RWPE2 (cell line): ENCODE results near the gene OR6Y1.

Source experiments
- ATAC-seq: fragments of 200-7000 bp; cut with Tn5 transposase; 3 replicates; pipeline ENCODE4 v1.9.1; 2021; ENCODE audit warnings: low read depth
- DNase-seq: peaks from one replicate; pipeline ENCODE4 v3.0.0-alpha.2; 2020; ENCODE audit warnings: low spot score
- H3K27ac ChIP-seq: fragments of 450-650 bp; 2 replicates; pipeline ENCODE4 v1.5.1; 2017; ENCODE audit warnings: mild to moderate bottlenecking; ENCODE audit not compliant: poor library complexity, severe bottlenecking
- H3K27me3 ChIP-seq: fragments of 250-450 bp; sonication (Bioruptor Pico); 2 replicates; pipeline ENCODE4 v1.5.1; 2021; ENCODE audit warnings: mild to moderate bottlenecking, moderate library complexity; ENCODE audit not compliant: insufficient read depth, poor library complexity, severe bottlenecking
- H3K36me3 ChIP-seq: fragments of 250-450 bp; sonication (Bioruptor Pico); 2 replicates; pipeline ENCODE4 v1.5.1; 2020; ENCODE audit warnings: low read depth, mild to moderate bottlenecking, moderate library complexity
- H3K4me1 ChIP-seq: fragments of 250-450 bp; sonication (Bioruptor Pico); 2 replicates; pipeline ENCODE4 v1.5.1; 2021; ENCODE audit warnings: mild to moderate bottlenecking, moderate library complexity; ENCODE audit not compliant: insufficient read depth, poor library complexity, severe bottlenecking
- H3K4me3 ChIP-seq: fragments of 250-450 bp; sonication (Bioruptor Pico); 2 replicates; pipeline ENCODE4 v1.5.1; 2021; ENCODE audit warnings: mild to moderate bottlenecking, moderate library complexity; ENCODE audit not compliant: severe bottlenecking
- H3K9me3 ChIP-seq: fragments of 250-450 bp; sonication (Bioruptor Pico); 2 replicates; pipeline ENCODE4 v1.5.1; 2021; ENCODE audit warnings: mild to moderate bottlenecking, moderate library complexity; ENCODE audit not compliant: severe bottlenecking
- CTCF ChIP-seq: fragments of 450-650 bp; IDR thresholded peaks from one replicate; pipeline ENCODE4 v1.5.1; 2017; ENCODE audit warnings: mild to moderate bottlenecking, moderate library complexity; ENCODE audit not compliant: poor library complexity, severe bottlenecking

Gene OR6Y1

GRCh38 chr1:158516966-158517365, 37.2 kb downstream of the OR6Y1 start:
- no peaks in the 10 kb centered on the region for H3K9me3 ChIP-seq
- H3K36me3 ChIP-seq, result no peaks in the 10 kb centered on the region
- no peak overlapping the region for H3K4me3 ChIP-seq
- ATAC-seq, result no peak
- H3K4me1 ChIP-seq, result no peaks in the 10 kb centered on the region
- DNase-seq, result no peak
- no peak overlapping the region for H3K27ac ChIP-seq
- TF ChIP-seq CTCF, result no peak
- peaks cover 9% of the 10 kb centered on the region for H3K27me3 ChIP-seq

GRCh38 chr1:158509471-158510156, 44.6 kb downstream of the OR6Y1 start:
- ATAC-seq (no peak), DNase-seq (no peak)
- no peaks in the 10 kb centered on the region for H3K36me3 ChIP-seq
- no peaks in the 10 kb centered on the region for H3K4me1 ChIP-seq
- H3K27ac ChIP-seq, result no peak overlapping the region
- H3K9me3 ChIP-seq, result no peaks in the 10 kb centered on the region
- H3K4me3 ChIP-seq, result no peak overlapping the region
- no peak for TF ChIP-seq CTCF
- H3K27me3 ChIP-seq, result no peaks in the 10 kb centered on the region

GRCh38 chr1:158507511-158507910, 46.7 kb downstream of the OR6Y1 start:
- H3K27ac ChIP-seq, result no peak overlapping the region
- H3K27me3 ChIP-seq, result no peaks in the 10 kb centered on the region
- no peaks in the 10 kb centered on the region for H3K4me1 ChIP-seq
- no peak for ATAC-seq
- TF ChIP-seq CTCF, result no peak
- no peaks in the 10 kb centered on the region for H3K9me3 ChIP-seq
- no peaks in the 10 kb centered on the region for H3K36me3 ChIP-seq
- DNase-seq, result no peak
- no peak overlapping the region for H3K4me3 ChIP-seq

- Histone ChIP-seq H3K4me3 (no peak overlapping the region), H3K4me1 (no peaks in the 10 kb centered on the region), H3K27me3 (no peaks in the 10 kb centered on the region), H3K9me3 (no peaks in the 10 kb centered on the region), H3K36me3 (no peaks in the 10 kb centered on the region), H3K27ac (no peak overlapping the region)
- TF ChIP-seq CTCF, result no peak
- no peak for DNase-seq
- ATAC-seq, result no peak
Observed at GRCh38 chr1:158506369-158506987, 47.7 kb downstream of the OR6Y1 start.

GRCh38 chr1:158496374-158496773, 57.8 kb downstream of the OR6Y1 start:
- DNase-seq, result no peak
- no peaks in the 10 kb centered on the region for H3K4me1 ChIP-seq
- no peak for ATAC-seq
- H3K27me3 ChIP-seq, result peaks cover 6% of the 10 kb centered on the region
- H3K27ac ChIP-seq, result no peak overlapping the region
- H3K36me3 ChIP-seq, result no peaks in the 10 kb centered on the region
- no peaks in the 10 kb centered on the region for H3K9me3 ChIP-seq
- no peak for TF ChIP-seq CTCF
- H3K4me3 ChIP-seq, result no peak overlapping the region
